ENCODE data around the gene TRIM67. TPM values are rescaled to one million over a fixed set of nuclear protein-coding genes. Genes with fewer than 3 reads are reported as not detected.
"Not testable (repeated sequence)": the region's sequence is repeated elsewhere in the genome, so short reads cannot be mapped to it uniquely, and the experiment has no call there.

TRIM67 gene
- total RNA-seq, 1 donor from 2014 or later: 0.05 TPM

- ATAC-seq (ENCODE audit: poor library complexity): no peak
- DNase-seq: no peak
- intact Hi-C loops (cut with DNase I): no loop called here
Observed at GRCh38 chr1:231153726-231154125, 8.1 kb upstream of the TRIM67 start.

GRCh38 chr1:231155808-231156207 lies 6.0 kb upstream of the TRIM67 start:
- no peak for ATAC-seq (ENCODE audit: poor library complexity)
- intact Hi-C loops (cut with DNase I): no loop called here
- DNase-seq: no peak

- intact Hi-C loops (cut with DNase I): no loop called here
- ATAC-seq (ENCODE audit: poor library complexity) (no peak), DNase-seq (no peak)
Observed at GRCh38 chr1:231157311-231157710, 4.5 kb upstream of the TRIM67 start.

GRCh38 chr1:231158141-231158540 lies 3.7 kb upstream of the TRIM67 start:
- intact Hi-C loops (cut with DNase I): not testable (repeated sequence)

GRCh38 chr1:231159202-231159962 lies 2.5 kb upstream of the TRIM67 start:
- no peak for DNase-seq
- ATAC-seq (ENCODE audit: poor library complexity): no peak
- intact Hi-C loops (cut with DNase I): no loop called here

More at GRCh38 chr1:231158141-231158540, 3.7 kb upstream of the TRIM67 start:
- not testable (repeated sequence) for DNase-seq; ATAC-seq (ENCODE audit: poor library complexity)

- DNase-seq (no peak), ATAC-seq (ENCODE audit: poor library complexity) (no peak)
- intact Hi-C loops (cut with DNase I): no loop called here
Observed at GRCh38 chr1:231159963-231160761, 1.7 kb upstream of the TRIM67 start.

- DNase-seq (no peak), ATAC-seq (ENCODE audit: poor library complexity) (no peak)
- intact Hi-C loops (cut with DNase I): no loop called here
Observed at GRCh38 chr1:231160895-231161666, 777 bp upstream of the TRIM67 start.

GRCh38 chr1:231162297-231162969 lies 575 bp downstream of the TRIM67 start:
- peak; percentile 94 for ATAC-seq (ENCODE audit: poor library complexity)
- intact Hi-C loops (cut with DNase I): no loop called here
- DNase-seq: peak; percentile 48

GRCh38 chr1:231162970-231163829 lies 1.3 kb downstream of the TRIM67 start:
- DNase-seq (no peak), ATAC-seq (ENCODE audit: poor library complexity) (no peak)
- intact Hi-C loops (cut with DNase I): no loop called here

GRCh38 chr1:231163830-231164427 lies 2.1 kb downstream of the TRIM67 start:
- ATAC-seq (ENCODE audit: poor library complexity) (no peak), DNase-seq (no peak)
- intact Hi-C loops (cut with DNase I): no loop called here

- intact Hi-C loops (cut with DNase I): no loop called here
- DNase-seq (no peak), ATAC-seq (ENCODE audit: poor library complexity) (no peak)
Observed at GRCh38 chr1:231165371-231165770, 3.5 kb downstream of the TRIM67 start.

GRCh38 chr1:231166398-231166797 lies 4.5 kb downstream of the TRIM67 start:
- ATAC-seq (ENCODE audit: poor library complexity): no peak

GRCh38 chr1:231170875-231171274 lies 9.0 kb downstream of the TRIM67 start:
- DNase-seq (no peak), ATAC-seq (ENCODE audit: poor library complexity) (no peak)
- intact Hi-C loops (cut with DNase I): no loop called here

More at GRCh38 chr1:231166398-231166797, 4.5 kb downstream of the TRIM67 start:
- intact Hi-C loops (cut with DNase I): no loop called here
- no peak for DNase-seq

- no peak for DNase-seq
- intact Hi-C loops (cut with DNase I): no loop called here
- ATAC-seq (ENCODE audit: poor library complexity): no peak
Observed at GRCh38 chr1:231171623-231172197, 9.9 kb downstream of the TRIM67 start.

GRCh38 chr1:231172411-231172810 lies 10.6 kb downstream of the TRIM67 start:
- ATAC-seq (ENCODE audit: poor library complexity) (peak; percentile 90), DNase-seq (peak; percentile 54)
- intact Hi-C loops (cut with DNase I): no loop called here

GRCh38 chr1:231176421-231176820 lies 14.6 kb downstream of the TRIM67 start:
- no peak for ATAC-seq (ENCODE audit: poor library complexity)
- DNase-seq: no peak
- intact Hi-C loops (cut with DNase I): no loop called here

GRCh38 chr1:231177226-231177625 lies 15.4 kb downstream of the TRIM67 start:
- intact Hi-C loops (cut with DNase I): no loop called here
- DNase-seq (no peak), ATAC-seq (ENCODE audit: poor library complexity) (no peak)

Measured in Right ventricle myocardium superior (tissue), 1 donor.